Stimulated activated CD8-positive, alpha-beta memory T cell treated with anti-CD3 and anti-CD28 coated beads, Interleukin-7, amount 100 ng/mL, for 4 hours (primary cell): ENCODE measurements around the gene ATXN8OS.
"Not testable (repeated sequence)": the region's sequence is repeated elsewhere in the genome, so short reads cannot be mapped to it uniquely, and the experiment has no call there.

Experiments used
- DNase-seq, 2 donors: peaks; one replicate each; pipeline ENCODE4 v3.0.0-alpha.2; 2020; ENCODE audit warnings: low read depth in 2 of 2

ATXN8OS gene

DNA sequence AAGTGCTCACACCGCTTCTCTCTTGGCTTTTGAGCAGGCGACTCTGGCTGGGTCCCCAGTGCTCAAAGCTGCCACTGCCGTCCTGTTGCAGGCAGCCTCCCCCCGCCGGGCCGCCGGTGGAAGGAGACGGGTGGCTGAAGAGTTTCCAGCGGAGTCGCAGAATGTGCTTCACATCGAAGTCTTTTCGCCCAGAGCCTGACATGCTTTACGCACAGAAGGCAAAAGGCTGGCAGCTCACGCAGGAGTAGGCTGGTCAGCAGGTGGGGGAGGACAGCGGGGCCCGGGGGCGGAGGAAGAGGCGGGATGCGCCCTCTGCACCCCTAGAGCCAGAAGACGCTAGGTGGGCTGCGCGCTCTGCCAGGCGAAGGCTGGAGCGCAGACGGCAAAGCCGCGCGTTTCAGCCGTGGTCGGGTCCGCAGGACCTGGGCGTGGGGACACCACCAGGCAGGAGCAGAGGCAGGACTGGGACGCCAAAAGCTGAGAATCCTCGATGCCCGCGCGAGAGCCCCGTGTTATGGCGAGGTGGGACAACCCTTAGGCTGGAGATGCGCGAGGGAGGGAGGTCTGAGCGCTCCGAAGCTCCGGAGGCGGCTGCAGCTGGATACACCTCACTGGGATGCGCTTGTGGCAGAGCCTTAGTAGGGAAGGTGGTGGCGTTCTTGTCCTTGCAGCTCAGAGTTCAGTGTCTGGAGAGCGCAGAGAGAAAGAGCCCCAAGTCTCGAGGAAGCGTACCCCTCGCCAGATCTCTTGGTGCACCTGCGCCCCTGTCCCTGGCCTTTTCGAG lies at the start of gene ATXN8OS:
TSS of gene ATXN8OS (plus strand) at position 329 of the 784 bp plus-strand sequence.
- no peak for DNase-seq

DNA sequence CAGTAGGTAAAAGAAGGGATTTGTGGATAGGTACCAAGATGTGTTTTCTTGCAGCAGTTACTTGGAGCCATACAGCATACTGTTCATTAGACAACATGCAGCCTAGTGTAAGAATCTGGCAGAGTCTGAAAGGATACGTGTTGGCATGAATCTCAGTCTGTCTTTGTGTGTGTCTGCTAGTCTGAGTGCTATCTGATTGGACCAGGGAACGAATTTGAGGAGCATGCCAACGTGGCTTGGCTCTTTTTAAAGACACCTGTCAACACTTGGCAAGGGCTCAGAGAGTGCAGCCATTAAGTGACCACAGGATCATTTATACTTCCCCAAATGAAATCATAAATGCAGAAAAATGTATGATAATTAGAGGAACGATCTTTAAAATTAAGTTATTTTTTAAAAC lies 27.6 kb upstream of the ATXN8OS start:
- no peak for DNase-seq

DNA sequence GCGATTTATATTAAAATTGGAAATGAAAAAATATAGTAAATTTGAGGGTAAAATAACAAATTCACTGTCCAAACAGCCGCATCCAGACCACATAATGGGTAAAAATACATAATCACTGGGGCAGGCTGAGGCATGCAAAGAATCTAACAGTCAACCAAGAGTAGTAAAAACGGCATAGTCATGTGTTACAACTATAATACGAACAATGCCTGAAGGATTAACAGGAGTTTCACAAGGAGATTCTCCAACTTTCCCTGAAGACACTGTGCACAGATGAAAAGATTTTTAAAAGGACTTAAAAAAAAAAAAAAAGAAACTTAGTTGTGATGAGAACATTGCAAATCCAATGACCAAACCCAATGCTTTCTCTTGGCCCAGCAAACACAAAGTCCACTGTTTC lies 20.4 kb upstream of the ATXN8OS start:
- no peak for DNase-seq

DNA sequence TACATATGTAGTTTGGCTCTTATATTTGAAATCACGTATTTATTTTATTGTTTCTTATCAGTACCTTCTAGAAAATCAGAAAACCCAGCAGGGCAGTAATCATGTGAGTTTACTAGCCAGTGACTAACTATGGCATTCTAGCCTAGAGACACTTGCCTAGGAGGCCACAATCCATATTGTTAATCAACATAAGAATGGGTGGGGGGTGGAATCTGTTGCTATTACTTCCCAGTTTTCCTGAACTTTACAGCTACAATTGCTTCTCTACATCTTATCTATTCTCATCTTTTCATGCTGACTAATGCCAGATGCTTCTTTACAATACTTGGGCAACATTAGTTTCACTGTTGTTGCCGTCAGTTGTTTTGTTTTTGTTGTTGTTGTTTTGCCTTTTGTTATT lies 18.7 kb upstream of the ATXN8OS start:
- DNase-seq: no peak

DNA sequence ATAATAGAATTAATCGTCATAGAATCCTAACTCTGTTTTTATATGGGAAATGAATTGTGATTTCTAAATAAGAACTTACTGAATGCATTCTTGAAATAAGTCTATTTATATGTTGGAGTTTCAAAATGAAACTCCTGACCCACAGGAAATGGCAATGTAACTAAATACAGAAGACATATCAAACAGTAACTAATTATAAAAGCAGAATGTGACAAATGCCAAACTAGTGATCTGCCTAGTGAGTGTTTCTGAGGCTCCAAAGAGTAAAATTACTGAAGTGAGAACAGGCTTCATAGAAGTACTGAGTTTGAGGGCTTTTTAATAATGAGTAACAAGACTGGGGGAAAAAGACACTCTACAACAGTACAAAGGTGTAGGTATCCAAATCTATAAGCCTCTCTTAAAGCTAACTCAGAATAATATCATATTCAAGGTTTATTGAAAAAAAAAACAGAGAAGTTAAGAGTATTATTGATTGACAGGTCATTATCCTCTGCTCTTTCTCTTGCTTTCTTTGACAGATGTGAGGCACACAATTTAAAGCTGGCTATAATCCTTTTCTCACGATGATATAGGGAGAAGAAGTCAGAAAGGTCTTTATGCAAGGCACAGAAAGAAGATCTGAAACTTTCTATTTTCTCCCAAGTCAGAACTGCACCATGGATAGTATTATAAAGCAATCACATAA lies 17.4 kb upstream of the ATXN8OS start:
- no peak for DNase-seq

DNA sequence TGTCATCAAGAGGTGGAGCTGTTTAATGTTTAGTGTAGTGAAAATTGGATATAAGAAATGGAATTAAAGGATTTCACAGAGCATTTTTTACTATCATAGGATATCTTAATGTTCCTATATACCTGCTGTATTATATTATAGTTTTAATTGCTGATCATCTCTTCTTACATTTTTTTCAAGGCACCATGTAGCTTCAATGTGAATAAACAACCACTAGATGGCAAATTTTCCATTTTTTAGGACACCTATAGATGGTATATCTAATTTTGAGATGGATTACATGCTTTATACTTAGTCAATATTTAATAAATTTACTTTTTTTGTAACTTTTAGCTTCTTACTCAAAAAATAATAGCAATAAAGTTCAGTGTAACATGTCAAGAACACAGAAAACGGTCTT lies 9.0 kb upstream of the ATXN8OS start:
- DNase-seq: no peak

DNA sequence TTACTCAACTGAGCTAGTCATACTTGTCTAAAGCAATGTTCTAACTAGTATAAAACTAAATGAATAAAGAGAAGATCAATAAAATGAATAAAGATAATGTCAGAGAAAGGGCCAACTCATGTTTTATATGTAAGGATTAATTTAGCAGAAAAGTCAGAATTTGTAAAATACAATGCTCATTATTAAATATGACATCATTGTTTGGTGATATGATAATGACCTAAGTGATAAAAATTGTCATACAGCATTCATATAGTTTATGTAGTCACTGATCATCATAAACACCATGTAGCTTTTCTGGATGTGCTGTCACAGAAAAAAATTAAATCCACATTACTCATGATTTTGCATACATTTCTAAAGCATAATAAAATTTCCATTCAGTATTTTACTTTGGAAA lies 3.1 kb upstream of the ATXN8OS start:
- no peak for DNase-seq

DNA sequence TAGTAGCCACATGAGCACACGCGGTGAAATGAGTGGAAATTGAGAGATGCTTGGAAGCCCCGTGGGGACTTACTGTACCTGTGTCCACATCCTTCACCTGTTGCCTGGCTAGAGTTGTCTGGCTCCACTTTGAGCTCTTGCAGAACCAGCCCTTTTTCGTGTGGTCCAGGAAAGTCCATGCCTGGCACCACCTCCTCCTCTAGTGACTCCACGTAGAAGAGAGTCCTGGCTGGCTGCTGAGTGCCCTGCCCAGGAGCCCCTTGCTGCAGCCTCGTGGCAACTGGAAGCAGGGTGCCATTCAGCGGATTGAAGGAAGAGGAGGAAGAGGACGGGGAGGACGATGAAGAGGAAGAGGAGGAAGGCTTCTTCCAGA lies 515 bp upstream of the ATXN8OS start:
- no peak for DNase-seq

DNA sequence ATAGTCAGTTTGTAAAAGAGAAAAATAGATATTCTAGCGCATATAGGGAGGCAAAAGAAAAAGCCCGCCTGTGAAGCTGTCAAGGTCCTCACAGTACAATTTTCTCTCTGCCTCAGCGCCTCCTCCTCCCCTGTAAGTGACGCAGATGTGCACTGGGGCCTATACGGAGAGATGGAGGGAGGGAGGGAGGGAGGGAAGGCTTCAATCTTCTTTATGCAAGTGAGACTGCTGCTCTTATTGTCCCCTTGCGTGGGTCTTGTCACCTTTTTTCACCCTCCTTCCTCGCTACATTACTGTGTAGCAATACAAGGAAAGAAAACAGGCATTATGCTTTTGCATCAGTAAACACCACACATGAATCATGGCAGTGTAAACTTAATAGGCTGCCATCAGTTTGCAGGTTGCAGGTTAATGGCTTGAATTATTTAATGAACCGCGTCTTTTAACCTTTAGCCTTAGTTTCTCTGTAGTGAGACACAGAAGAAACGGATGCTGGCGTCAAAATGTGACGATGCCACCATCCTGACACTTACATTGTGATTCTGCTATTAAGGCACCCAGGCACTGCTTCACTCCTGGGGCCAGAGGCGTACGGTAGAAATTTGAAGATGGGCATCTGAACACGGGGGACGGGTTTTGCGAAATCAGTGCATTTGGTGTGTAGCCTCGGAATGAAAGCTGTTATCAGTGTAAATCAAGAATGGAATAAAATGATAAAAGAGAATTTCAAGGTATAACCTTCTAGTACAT lies 905 bp downstream of the ATXN8OS start, which contains the start of gene KLHL1:
TSS of gene KLHL1 (minus strand) at position 97 of the 750 bp plus-strand sequence. CDS start 753 bp downstream, outside the sequence.
- no peak for DNase-seq

DNA sequence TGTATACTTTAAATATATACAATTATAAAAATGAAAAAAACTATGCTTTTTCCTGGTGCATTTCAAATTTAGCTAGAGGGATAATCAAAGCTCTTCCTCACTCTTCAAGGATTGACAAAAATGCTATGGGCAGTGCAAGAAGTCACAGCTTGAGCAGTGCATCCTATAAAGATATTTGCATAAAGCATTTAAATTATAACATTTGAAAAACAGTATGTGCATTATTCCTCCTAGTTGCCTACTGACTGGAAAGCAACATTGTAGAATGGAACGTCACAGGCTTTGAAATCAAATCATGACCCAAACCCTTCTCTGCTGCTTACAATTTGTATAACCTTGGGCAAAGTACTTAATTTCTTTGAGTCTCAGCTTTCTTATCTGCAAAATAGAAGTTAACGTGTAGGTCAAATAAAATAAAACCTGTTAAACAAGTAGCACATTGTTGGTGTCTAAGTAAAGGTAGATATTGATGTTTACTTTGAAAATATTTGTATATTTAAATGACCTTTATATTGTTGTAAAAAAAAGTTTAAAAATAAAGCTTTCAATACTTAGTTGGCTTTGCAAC lies 9.8 kb downstream of the ATXN8OS start:
- DNase-seq: no peak

DNA sequence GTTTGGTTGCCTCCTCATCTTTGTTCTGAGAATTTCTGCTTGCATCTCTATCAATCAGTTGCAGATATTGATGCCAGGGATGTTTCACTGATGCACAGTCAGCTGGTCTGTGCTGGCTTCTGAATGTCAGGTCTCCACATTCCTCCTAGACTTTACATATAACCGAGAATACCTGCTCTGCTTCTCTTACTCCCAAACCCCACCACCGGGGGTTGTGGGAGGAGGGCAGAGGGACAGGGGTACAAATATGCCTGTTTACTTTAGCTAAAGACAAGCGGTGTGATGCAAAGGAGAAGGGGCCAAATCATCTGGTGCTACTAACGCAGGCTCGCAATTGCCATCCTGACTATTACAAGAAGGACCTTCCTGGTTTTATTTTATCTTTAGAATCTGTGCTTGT lies 18.1 kb downstream of the ATXN8OS start:
- DNase-seq: no peak

DNA sequence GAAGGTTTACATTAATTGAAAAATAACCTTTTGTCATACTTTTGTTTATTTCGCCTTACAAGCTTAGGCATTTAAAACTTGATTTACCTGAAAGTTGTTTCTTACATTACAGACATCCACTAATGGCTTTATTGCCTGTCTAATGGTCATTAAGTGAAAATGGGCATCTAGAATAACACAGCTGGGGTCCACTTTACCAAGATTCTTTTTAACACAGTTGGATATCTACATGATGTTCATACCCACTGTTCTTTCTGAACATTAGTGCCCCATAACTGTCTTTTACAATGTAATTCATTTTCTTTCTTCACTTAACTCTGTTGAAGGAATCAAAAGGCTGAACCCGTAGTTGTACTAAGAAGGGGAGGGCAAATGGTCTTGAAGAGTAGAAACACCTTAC lies 20.5 kb downstream of the ATXN8OS start:
- no peak for DNase-seq

DNA sequence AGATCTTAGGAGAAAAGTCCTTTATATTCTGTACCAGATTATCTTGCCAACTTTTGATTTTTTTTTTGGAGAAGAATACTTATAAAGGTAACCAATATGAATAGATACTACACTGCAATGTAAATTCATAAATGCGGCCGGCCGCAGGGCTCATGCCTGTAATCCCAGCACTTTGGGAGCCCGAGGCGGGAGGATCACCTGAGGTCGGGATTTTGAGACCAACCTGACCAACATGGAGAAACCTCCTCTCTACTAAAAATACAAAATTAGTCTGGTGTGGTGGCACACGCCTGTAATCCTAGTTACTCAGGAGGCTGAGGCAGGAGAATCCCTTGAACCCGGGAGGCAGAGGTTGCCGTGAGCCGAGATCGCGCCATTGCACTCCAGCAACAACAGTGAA lies 35.0 kb downstream of the ATXN8OS start:
- not testable (repeated sequence) for DNase-seq

DNA sequence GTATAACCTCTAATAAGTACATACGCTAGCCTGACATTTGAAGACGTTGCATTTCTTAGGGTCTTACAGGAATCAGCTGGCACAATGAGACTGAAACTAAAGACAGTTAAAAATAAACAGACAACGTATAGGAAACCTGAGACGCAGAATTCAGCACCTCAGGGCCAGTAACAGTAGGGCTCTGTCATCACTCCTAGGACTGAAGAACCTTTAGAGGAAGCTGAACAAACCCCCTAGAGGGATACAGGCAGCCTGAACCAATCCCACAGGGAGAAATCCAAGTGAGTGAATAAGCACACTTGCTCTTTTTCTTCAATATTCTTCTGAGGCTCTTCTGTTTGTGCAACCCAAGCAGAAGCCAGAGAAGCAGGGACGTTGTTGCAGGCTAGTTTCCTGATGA lies 54.5 kb downstream of the ATXN8OS start:
- DNase-seq: no peak

DNA sequence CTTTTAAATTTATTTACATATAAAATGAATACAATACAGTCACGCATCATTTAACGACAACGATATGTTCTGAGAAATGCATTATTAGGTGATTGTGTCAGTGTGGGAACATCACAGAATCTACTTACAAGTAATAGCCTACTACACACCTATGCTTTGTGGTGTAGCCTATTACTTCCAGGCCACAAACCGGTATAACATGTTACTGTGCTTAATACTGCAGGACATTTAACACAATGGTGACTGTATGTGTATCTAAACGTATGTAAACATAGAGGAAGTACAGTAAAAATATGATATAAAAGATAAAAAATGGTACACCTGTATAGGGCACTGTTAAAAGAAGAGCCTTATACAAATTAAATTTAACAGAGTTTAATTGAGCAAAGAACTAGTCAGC lies 63.1 kb downstream of the ATXN8OS start:
- DNase-seq: no peak

DNA sequence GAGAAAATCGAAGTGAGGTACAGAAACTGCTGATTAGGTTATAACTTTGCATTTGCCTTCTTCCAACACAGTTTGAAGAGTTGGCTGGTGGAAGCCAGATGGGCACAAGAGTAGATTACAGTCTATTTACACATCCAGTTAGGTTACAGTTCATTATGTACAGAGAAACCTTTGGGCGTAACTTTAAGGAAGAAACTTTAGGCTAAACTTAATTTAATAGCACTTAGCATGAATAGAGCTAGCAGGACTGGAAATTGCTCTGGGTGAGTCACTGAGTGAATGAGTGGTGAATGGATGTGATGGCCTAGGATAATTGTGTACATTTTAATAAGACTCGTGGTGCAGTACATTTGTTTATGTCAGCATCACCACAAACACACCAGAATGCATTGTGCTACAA lies 63.5 kb downstream of the ATXN8OS start:
- no peak for DNase-seq

DNA sequence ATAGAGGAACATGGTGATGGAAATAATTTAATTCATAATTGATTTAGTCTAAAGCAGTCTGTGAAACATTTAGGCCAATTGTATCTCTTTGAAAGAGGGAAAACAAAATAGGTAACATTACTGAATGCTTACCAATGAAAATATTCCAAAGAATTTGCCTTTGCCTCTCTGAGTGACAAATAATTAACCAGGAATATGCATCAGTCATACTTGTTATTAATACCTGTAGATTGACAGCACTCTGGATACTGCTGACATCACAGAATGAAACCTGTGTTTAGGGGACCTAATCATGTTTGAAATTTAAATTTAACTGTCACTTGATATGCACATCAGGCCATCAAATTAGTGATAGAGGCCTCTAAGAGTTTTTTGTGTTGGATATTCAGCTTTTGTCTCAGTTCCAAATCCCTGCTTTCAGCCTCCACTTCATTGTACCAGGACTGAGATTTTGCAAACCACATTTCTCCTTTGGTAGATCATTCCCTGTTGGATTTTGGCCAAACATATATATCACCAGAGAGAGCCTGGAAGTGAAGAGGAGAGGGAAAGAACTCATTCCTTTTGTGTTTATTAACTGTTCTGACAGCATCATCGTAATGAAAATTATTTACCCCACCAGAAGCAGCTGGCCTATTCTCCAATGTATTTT lies 65.4 kb downstream of the ATXN8OS start:
- no peak for DNase-seq

DNA sequence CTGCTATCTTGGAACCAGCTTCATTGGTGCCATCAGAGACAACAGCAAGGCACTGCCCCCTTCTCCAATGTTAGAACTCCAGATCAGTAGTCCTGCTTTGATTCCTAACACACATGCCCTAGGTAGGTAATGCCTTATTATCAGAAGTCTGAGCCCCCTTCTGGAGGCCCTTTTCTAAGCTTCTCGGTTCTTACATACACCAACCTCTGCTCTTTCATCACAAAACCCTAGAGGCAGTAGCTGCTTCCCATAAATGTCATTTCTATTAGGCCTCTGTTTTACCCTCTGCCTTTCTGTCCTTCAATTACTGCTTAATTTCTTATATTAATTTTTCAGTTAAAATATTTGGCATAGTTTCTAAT lies 66.0 kb downstream of the ATXN8OS start:
- DNase-seq: no peak

DNA sequence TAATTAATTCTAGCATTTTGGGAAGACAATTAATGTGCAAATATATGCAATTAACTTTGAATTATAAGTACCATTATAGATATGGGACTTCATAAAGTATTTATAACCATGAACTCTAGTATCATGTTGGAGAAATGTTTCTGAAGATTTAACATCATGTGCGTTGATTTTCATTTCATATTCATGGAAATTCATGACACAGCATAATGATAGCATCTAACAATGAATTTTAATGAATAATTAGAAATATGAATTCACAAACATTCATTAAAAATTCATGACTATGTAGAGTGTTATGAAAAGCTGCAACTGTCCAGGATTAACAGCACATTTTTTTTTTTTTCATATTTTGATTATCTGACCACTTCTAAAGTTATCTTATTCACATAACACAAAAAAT lies 70.7 kb downstream of the ATXN8OS start:
- DNase-seq: no peak
